T-helper 9 cell (primary cell): ENCODE results near the gene GGTLC2.
"Not testable (repeated sequence)": the region's sequence is repeated elsewhere in the genome, so short reads cannot be mapped to it uniquely, and the experiment has no call there.

Experiments used
- DNase-seq: peaks from one replicate; pipeline ENCODE4 v3.0.0-alpha.2; 2020

GGTLC2 gene

DNA sequence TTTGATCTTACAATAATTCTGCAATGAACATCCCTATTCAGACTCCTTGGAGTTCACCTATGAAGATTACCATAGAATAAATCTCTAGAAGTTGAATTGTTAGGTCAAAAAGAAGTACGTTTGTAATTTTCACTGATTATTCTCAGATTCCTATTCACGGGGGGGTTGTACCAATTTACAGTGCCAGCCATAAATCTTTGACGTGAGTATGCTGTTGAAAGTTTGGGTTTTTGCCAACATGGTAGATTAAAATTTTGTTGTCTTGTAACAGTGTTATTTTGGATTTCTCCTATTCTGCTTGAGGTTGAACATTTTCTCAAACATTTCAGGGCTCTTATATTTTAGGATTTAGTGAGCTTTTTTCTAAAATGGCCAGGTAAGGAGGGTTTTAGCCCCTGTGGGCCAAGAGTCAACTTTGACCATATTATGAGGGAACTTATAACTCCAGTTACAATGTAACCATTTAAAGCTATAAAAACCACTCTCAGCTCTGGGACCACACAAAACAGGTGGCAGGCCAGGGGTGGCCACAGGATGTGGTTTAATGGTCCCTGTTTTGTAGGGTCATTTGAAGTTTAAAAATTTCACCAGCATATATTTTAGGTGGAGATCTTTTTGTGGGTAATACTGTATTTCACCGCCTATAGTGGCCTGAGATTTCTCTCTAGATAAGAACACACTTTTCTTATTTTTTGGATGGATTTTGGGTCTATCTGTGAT lies 25.8 kb downstream of the GGTLC2 start:
- DNase-seq, result no peak

DNA sequence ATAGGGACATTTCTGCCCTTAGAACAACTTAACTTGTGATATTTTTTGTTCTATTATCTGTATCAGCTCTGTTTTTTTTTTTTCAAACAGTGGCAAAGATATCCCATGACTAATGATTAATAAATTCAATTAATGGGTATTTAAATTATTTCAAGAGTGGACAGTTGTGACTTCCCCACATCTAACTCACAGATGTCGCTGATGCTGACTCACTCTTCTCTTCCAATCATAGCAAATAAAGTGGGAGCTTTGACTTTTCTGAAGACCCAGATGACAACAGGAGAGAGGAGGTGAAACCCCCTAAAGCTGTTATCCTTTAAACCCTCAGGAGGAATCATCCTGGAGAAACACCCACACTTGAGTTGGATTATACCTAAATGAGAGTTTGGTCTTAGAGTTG lies 27.1 kb downstream of the GGTLC2 start:
- DNase-seq, result no peak

DNA sequence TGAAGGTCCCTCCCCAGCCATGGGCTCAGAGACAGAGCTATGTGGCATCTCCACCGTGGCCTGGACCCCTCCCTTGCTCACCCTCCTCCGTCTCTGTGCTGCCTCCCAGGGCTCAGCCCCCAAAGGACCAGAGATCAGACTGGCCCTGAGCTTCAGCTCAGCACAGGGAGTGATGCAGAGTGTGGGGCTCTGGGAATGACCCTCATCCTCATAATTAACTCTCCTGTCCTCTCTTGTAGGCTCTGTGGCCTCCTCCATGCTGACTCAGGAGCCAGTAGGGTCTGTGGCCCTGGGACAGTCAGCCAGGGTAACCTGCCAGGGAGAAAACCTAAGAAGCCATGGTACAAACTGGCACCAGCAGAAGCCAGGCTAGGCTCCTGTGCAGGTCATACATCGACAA lies 28.7 kb downstream of the GGTLC2 start:
- DNase-seq, result no peak

DNA sequence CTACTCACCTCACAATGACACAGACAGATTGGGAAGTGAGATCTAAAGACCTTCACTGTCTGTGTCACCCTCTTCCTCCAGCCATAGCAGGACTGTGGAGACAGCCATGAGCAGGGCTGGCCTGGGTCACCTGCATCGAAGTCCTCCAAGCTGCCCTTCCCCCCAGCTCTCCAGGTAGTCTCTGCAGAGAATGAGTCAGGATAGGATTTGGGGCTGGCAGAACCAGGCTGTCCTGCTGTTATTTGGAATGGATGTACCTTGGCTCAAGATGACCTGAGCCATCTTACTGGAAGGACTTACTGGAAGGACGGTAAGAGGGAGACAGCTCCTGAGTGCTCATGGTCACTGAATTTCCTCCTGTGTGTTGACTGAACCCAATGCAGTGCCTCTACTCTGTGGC lies 29.2 kb downstream of the GGTLC2 start:
- DNase-seq, result no peak

DNA sequence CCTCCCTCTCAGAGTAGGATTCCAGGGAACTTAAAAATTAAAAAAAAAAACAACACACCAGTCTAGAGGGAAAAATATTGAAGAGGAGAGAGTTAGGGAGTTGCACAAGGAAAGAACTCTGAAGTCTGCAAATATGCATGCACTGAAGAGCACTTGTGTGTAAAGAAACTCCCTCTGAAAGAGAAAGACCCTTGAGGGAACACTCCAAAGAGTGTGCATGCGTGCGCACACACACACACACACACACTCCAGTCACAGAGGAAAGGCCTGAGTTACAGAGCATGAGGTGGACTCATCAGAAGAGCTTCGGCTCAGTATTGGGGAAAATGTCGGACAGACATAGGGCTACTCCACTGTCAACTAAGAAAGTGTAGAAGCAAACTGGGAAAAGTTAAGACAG lies 30.1 kb downstream of the GGTLC2 start:
- no peak for DNase-seq

DNA sequence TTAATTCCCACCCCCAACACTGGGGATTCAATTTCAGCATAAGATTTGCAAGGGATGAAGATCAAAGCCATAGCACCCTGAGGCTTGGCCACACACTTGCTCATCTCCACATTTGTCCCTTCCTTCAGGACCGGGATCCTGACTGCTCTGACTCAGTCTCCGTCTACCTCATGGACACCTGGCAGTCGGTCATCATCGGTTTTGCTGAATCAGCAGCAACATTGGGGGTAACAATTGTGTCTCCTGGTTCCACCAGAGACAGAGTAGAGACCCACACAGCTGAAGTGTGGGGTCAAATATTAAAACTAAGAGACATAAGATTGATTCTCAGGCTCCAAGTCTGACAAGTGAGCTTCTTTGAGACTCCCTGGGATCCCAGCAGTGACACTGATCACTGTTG lies 34.6 kb downstream of the GGTLC2 start:
- no peak for DNase-seq

DNA sequence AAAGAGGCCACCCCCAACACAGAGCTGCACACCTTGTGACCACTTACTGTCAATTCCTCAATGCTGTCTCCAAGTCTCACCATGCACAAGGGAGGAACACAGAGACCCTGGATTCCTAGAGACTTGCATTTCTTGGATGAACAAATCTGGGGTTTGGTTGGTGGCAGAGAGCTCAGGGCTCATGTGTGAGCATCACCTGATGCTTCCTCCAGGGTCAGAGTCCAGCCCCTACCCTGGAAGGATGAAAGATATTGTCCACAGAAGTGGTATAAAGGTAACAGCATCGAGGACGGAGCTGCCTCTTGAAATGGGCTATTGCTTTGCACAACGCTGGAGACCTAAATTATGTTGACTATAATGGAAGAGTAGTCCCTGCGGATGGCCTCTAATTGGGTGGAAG lies 36.0 kb downstream of the GGTLC2 start:
- DNase-seq, result no peak

DNA sequence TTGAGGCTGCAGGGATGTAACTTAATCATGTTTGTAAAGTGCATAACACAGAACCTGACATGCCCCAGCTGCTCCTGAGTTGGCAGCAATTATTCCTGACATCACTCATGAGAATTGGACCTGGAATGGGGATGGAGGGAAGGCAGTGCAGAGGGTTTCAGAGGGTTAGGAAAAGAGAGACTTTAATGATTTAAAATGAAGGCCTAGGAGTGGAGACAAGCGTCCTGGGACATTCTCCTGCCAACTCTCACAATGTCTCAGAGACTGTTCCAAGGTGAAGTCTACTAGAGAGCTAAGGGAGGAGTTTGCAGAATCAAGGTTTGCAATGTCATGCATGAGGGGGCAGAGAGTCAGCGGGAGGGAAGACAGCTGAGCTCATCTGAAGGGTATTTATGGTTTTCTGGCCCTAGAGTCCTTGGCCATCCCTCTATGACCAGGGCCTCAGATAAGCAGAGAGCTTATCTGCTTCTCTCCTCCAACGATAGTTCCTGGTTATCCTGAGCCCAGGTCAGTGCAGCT lies 36.9 kb downstream of the GGTLC2 start:
- DNase-seq, result no peak

DNA sequence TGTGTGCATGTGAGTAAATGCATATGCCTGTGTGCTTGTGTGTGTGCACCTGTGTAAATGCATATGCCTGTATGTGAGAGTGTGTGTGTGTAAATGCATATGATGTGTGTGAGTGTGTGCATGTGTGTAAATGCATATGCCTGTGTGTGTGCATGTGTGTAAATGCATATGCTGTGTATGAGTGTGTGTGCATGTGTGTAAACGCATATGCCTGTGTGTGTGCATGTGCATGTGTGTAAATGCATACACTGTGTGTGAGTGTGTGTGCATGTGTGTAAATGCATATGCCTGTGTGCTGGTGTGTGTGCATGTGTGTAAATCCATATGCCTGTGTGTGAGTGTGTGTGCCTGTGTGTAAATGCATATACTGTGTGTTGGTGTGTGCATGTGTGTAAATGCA lies 37.8 kb downstream of the GGTLC2 start:
- DNase-seq, result no peak

DNA sequence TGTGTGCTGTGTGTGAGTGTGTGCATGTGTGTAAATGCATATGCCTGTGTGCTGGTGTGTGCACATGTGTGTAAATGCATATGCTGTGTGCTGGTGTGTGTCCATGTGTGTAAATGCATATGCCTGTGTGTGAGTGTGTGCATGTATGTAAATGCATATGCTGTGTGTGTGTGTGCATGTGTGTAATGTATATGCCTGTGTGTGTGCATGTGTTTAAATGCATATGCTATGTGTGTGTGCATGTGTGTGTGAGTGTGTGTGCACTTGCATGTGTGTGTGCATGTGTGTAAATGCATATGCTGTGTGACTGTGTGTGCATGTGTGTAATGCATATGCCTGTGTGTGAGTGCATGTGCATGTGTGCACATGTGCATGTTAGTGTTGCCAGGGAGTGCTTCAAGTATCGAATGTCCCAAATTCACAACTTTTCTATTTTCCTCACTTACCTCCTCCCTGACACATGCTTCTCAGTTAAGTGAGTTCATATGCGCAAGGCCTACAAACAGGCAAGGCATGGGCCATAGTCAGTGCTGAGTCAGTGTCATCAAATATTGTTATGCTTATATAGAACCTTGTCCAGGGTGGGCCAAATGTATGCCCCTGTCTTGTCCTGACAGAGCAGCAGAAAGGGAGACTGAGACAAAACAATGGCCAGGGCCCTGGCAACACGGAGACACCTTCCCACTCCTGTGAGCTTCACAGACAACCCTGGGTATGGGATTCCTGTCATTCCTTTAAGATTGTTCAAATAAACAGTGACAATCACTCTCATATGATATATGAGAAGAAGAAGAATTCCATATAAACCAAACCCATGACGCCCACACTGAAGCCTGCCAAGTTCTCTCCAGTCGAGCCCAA lies 38.6 kb downstream of the GGTLC2 start:
- no peak for DNase-seq

DNA sequence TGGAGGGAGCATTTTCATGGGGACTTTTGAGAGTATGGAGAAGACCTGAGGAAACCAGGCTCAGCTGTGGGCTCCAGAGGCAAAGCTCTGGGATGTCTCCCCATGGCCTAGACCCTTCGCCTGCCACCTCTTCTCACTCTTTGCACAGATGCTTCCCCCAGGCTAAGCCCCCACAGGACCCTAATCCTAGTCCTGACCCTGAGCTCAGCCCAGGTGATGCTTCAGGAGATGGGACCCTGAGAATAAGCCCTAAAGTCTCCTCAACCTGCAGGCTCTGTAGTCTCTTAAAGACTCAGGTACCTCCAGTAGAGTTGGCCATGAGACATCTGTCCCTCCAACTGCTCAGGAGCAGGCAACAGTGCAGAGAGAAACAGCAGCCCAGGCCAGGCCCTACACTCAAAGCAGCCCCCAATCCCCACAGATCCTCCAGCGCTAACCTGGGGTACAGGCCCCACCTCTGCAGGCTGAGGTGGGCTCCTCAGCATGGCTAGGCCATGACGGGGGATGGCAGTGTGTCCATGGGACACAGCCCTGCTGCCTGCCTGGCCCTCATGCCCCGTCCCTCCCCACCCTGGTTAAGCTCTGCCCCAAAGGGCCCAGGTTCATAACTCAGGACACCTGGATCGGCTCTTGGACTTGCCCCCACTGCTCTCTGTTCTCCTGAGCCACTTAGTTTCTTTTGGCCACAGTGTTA lies 39.4 kb downstream of the GGTLC2 start:
- no peak for DNase-seq

DNA sequence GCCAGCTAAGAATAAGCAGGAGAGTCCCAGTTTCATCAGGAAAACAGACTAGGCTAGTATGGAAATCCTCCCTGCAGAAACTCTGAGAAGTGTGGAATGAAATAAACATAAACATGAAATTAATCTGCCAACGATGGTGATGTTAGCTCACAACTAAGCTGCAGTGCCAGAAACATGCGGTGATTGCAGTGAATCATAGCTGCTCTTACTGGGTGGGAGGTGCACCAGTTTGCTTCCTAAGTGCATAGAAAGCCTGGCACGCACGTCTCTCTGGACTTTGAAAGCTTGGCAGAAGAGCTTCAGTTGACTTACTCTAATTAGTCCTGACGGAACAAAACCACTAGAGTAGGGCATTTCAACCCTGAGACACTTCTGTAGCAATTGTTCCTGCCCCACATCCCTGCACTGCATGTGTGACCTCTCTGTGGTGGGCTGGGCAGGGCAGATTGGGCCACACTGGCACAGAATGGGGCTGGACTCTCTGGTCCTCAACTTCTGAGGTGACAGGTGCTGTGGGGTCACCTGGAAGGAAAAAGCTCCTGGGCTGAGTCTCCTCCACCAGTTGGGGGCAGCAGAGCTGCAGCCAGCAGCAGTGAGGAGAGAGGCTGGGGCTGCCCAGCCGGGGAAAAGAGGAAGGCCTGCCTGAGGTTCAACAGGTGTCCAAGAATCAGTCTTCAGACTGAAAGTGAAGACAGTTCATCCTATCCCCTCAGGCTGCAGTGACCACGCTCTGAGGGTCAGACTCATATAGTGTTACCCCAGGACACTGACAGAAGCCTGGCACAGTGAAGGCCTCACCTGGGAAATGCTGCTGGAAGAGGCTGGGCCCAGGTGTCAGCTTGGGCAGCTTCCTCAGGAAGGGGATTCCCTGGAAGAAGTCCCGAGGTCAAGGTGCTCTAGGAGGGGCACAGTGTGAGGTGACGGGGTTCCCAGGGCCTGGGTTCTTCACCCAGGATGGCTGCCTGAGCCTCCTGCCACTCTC lies 40.5 kb downstream of the GGTLC2 start:
- DNase-seq, result no peak

DNA sequence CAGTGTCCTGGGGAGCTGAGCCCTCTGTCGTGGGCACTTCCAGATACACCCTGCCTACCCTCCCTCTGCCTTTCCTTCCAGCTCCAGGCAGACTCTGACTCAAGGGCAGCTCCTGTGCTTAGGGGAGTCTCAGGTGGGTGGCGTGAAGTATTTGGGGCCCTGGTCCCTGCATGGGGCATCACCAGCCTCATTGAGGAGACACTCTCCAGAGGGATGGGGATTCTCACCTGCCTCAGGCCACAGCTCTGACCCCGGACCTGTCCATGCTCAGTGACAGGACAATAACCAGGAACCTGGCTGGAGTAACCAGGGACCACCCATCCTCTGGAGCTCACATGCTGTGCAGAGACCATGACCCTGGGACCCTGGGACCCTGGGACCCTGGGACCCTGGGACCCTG lies 41.2 kb downstream of the GGTLC2 start:
- no peak for DNase-seq

DNA sequence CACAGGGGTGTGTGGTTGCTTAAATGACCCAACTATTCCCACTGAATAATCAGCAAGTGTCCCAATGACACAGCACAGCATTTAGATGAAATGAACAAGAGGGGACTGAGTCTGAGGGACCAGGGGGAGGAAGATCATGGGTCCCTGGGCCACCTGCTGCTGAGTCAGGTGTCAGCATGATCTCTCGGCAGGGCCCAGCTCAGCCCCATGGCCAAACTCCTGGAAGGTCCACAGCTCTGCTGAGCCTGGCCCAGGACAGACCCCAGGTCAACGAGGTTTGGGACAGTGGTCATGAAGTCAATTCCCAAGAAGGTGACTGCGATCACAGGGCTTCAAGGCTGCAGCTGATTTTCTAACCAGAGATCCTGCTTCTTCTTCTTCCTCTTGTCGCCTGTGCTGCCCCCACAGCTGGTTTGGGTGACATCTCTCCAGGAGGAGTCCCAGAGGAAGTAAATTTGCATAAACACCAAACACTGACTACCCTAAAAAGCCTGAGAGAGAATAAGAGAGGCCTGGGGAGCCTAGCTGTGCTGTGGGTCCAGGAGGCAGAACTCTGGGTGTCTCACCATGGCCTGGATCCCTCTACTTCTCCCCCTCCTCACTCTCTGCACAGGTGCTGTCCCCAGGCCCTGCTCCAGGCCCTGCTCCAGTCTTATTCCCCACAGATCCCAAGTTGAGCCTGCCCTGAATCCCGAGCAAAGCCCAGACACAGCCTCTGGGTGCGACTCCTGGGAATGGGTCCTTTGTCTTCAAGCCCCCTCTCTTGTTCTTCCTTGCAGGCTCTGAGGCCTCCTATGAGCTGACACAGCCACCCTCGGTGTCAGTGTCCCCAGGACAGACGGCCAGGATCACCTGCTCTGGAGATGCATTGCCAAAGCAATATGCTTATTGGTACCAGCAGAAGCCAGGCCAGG lies 42.0 kb downstream of the GGTLC2 start:
- DNase-seq, result not testable (repeated sequence)

DNA sequence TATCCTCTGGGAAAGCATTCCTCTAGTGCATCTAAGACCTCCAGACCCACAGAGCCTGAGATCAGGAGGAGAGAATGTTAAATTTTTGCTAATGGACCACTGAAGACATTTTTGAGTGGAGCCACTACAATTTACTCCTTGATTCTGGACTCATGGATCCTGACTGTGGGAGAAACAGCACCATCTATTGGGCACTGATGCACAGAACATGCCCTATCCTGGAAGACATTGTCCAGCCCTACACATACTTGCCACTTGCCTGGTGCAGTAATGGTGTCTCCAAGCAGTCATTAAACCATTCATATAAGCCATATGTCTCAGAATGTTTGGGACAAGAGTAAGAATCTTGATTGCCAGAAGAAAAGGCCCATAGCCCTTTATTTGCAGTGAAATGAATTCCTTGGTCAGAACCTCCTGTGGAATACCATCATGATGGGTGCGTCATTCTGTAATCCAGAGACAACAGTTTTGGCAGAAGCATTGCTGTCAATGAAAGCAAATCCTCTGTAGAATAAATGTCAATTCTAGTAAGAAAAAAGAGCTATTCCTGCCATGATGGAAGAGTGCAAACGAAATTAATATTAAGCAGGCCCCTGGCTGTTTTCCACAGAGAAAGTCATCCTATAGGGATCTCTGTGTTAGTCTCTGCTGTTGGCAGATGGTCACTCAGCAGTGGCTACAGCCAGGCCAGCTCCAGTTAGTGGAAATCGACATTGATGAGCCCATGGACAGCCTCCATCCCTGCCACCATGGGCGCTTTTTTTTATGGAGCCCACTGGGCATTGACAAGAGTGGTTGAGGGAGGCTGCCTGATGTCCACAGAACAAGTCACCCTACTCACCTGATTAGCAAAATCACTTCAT lies 43.5 kb downstream of the GGTLC2 start:
- no peak for DNase-seq

DNA sequence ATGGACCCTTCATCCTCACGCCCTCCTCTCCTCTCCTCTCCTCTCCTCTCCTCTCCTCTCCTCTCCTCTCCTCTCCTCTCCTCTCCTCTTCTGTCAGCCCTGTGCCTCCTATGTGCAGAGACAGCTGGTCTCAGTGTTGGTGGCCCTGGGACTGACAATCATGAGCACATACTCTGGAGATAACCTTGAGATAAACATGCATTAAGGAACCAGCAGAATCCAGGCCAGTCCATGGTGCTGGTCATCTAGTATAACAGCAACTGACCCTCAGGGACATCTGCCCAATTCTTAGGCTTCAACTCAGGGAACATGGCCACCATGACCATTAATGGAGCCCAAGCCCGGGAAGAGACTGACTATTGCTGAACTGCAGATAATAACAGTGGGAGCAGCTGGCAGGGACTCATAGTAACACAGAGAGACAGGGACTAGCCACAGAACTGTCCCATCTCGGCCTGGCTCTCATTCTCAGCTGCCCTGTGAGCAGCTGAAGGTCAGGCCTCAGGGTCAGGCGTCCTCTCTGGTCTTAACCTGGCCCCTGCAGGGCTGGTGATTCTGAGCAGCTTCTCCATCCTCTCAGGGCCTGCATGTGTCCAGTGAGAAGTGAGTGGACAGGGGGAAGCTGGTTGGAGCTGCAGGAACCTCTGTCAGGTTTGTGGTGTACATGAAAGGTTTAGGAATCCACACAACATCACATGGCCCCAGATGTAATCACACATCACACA lies 45.4 kb downstream of the GGTLC2 start:
- no peak for DNase-seq

DNA sequence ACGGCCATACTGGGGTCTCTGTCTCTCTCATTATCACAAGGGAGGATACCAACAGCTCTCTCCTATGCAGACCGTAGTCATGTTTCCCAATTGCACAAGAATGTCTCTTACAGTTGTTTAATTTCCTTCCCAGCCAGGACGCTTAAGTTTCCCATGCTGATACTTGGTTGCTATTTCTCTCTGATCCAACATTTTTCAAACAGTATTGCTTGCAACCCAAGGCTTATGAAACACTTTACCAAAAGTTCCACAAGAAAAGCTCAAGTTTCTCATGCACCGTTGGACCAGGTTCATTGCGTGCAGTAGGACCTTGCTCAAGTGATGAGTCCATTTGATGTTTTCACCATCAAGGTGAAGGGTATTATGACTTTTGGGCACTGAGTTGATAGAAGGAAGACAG lies 46.6 kb downstream of the GGTLC2 start:
- DNase-seq, result no peak

DNA sequence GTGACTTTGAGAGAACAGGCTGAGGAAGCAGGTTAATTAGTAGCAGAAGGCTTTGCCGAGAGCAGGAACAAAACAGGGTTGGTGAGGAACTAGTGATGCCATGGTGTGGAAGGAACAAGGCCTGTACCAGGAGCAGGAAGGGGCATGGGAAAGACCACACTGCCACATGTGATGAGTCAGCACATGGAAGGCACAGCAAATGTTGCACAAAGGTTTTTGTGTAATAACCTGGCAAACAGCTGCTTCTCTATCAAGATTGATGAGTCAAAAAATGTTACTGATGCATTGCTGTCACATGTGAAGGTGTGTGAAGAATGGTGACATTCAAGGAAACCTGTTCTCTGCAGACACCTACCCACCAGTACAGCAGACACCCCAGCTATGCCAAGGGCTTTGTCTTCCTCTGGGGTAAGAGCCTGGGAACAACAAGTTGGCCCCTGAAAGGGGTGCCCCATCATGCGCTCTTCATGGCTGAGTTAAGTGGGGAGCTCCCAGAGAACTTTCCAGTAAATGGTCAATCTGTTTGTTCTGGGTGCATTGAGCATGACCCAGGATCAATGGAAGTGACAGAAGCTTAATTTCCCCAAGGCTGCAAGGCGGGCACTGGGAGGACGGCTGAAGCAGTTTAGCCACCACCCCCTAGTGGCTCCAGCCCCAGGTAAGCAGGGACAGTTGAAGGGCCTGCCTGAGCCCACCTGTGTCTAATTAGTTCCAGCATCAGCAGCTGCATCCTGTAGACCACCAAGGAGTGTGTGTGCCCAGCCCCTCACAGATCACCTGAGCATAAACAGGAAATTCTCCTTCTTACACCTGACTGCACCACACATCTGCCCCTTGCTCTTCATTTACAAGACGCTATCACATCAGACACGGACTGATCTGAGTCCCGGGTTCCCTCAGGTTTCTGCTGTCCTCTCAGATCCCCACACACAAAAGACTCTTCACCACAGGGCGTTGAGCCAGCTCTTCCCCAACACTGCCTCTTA lies 47.6 kb downstream of the GGTLC2 start:
- DNase-seq, result no peak
